Measurements from ENCODE around the gene SUFU. TPM values are rescaled to one million over a fixed set of nuclear protein-coding genes. Genes with fewer than 3 reads are reported as not detected.

The SUFU gene
- total and polyA plus RNA-seq, 2 of the 4 experiments (the other 2 are of a cell fraction), result 2.2 to 11.0 TPM

GRCh38 chr10:102537367-102537766 lies 33.6 kb downstream of the SUFU start:
- CTCF ChIA-PET, result no interaction called here
- no peak overlapping the region for H2BK15ac ChIP-seq (ENCODE audit: low read depth, low read length)

More at GRCh38 chr10:102537367-102537766, 33.6 kb downstream of the SUFU start:
- TF ChIP-seq FOS (IDR thresholded peaks at IDR 0.05; ENCODE audit: low read depth, low read length) (no peak), MXI1 (IDR thresholded peaks at IDR 0.05; ENCODE audit: borderline replicate concordance, low read depth, low read length) (no peak), SMC3 (IDR thresholded peaks at IDR 0.05; ENCODE audit: low read depth, low read length) (no peak), MAFK (IDR thresholded peaks at IDR 0.05; ENCODE audit: low read depth, low read length) (no peak), CEBPB (IDR thresholded peaks at IDR 0.05; ENCODE audit: low read depth, low read length) (no peak), NFE2L2 (IDR thresholded peaks at IDR 0.05; ENCODE audit: low read depth, low read length) (no peak), BHLHE40 (IDR thresholded peaks at IDR 0.05; ENCODE audit: low read depth, low read length) (no peak), RFX5 (IDR thresholded peaks at IDR 0.05; ENCODE audit: low read depth, low read length) (no peak), MAZ (IDR thresholded peaks at IDR 0.05; ENCODE audit: borderline replicate concordance, low read depth, low read length) (no peak), CHD1 (IDR thresholded peaks at IDR 0.05; ENCODE audit: low read depth, low read length) (no peak), RCOR1 (IDR thresholded peaks at IDR 0.05; ENCODE audit: insufficient replicate concordance, low read length) (no peak), RAD21 (IDR thresholded peaks at IDR 0.05; ENCODE audit: low read length) (no peak), POLR2A (IDR thresholded peaks at IDR 0.05; ENCODE audit: low read depth, low read length) (no peak)
- TF ChIP-seq, protein P1, sequence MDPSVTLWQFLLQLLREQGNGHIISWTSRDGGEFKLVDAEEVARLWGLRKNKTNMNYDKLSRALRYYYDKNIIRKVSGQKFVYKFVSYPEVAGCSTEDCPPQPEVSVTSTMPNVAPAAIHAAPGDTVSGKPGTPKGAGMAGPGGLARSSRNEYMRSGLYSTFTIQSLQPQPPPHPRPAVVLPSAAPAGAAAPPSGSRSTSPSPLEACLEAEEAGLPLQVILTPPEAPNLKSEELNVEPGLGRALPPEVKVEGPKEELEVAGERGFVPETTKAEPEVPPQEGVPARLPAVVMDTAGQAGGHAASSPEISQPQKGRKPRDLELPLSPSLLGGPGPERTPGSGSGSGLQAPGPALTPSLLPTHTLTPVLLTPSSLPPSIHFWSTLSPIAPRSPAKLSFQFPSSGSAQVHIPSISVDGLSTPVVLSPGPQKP (IDR thresholded peaks at IDR 0.05; ENCODE audit: borderline replicate concordance, low read depth, low read length), result no peak
- TF ChIP-seq, protein P2, sequence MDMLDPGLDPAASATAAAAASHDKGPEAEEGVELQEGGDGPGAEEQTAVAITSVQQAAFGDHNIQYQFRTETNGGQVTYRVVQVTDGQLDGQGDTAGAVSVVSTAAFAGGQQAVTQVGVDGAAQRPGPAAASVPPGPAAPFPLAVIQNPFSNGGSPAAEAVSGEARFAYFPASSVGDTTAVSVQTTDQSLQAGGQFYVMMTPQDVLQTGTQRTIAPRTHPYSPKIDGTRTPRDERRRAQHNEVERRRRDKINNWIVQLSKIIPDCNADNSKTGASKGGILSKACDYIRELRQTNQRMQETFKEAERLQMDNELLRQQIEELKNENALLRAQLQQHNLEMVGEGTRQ (IDR thresholded peaks at IDR 0.05; ENCODE audit: low read depth, low read length), result no peak
- TF ChIP-seq, protein P3, sequence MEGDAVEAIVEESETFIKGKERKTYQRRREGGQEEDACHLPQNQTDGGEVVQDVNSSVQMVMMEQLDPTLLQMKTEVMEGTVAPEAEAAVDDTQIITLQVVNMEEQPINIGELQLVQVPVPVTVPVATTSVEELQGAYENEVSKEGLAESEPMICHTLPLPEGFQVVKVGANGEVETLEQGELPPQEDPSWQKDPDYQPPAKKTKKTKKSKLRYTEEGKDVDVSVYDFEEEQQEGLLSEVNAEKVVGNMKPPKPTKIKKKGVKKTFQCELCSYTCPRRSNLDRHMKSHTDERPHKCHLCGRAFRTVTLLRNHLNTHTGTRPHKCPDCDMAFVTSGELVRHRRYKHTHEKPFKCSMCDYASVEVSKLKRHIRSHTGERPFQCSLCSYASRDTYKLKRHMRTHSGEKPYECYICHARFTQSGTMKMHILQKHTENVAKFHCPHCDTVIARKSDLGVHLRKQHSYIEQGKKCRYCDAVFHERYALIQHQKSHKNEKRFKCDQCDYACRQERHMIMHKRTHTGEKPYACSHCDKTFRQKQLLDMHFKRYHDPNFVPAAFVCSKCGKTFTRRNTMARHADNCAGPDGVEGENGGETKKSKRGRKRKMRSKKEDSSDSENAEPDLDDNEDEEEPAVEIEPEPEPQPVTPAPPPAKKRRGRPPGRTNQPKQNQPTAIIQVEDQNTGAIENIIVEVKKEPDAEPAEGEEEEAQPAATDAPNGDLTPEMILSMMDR (conservative IDR thresholded peaks at IDR 0.05; ENCODE audit: low read depth, low read length), result no peak
- Histone ChIP-seq H4K20me1 (ENCODE audit: insufficient read depth, low read length) (peaks cover 18% of the 10 kb centered on the region; the same call in 1 of the 2 replicates), H3K4ac (ENCODE audit: low read depth, low read length) (no peak overlapping the region), H3K23ac (ENCODE audit: low read depth, low read length) (no peak overlapping the region), H3K79me1 (ENCODE audit: low read depth in 1 of 2, low read length in 2 of 2) (peaks cover 20 to 32% of the 10 kb centered on the region in 2 experiments), H3K36me3 (ENCODE audit: control insufficient read depth, insufficient read depth, low read length) (peaks cover 7% of the 10 kb centered on the region; the same call in 1 of the 2 replicates), H2AK9ac (replicated peaks; ENCODE audit: low read depth, low read length, poor library complexity) (no peak overlapping the region), H2AFZ (replicated peaks; ENCODE audit: low read length, poor library complexity) (no peak overlapping the region), H3K27ac (ENCODE audit: insufficient read depth, low read length) (no peak overlapping the region), H3K9me1 (ENCODE audit: insufficient read depth, low read length) (peaks cover 9% of the 10 kb centered on the region), H3K9me3 (ENCODE audit: control insufficient read depth, insufficient read depth, low read length) (no peaks in the 10 kb centered on the region), H3K14ac (replicated peaks; ENCODE audit: low read depth, low read length) (no peak overlapping the region), H2BK20ac (ENCODE audit: low read depth, low read length) (no peak overlapping the region), H3K4me1 (ENCODE audit: control insufficient read depth, insufficient read depth, low read length) (no peaks in the 10 kb centered on the region), H2BK5ac (ENCODE audit: low read depth, low read length, poor library complexity, severe bottlenecking) (no peak overlapping the region), H4K91ac (ENCODE audit: insufficient read depth, low read depth, low read length) (no peak overlapping the region), H4K8ac (ENCODE audit: low read depth in 2 of 2, low read length in 2 of 2) (no peak overlapping the region), H3K4me3 (ENCODE audit: insufficient read depth, low read depth, low read length) (no peak overlapping the region), H2BK120ac (ENCODE audit: low read depth, low read length) (no peak overlapping the region), H3K9ac (ENCODE audit: low read depth, low read length) (no peak overlapping the region), H2AK5ac (ENCODE audit: low read depth, low read length) (no peak overlapping the region), H4K5ac (ENCODE audit: low read depth, low read length) (no peak overlapping the region), H3K56ac (ENCODE audit: extremely low read depth, insufficient read depth, low read length) (no peak overlapping the region), H3K18ac (ENCODE audit: low read depth, low read length) (no peak overlapping the region), H3K27me3 (ENCODE audit: control insufficient read depth, insufficient read depth, low read length) (no peaks in the 10 kb centered on the region), H3K4me2 (ENCODE audit: low read depth, low read length) (no peak overlapping the region)
- POLR2A ChIA-PET (ENCODE audit: unreplicated experiment), result no interaction called here
- DNase-seq, result no peak
- ATAC-seq (ENCODE audit: low read depth), result no peak
- intact Hi-C loops (cut with micrococcal nuclease), result no loop called here
- no TSS peak for BruUV-seq (replicated peaks)
- in situ Hi-C loops (cut with MboI; ENCODE audit: low sequenced_read_pairs), result no loop called here
- dilution Hi-C loops (cut with HindIII; ENCODE audit: low sequenced_read_pairs, unreplicated experiment), result no loop called here

All from IMR-90 (cell line).